ENCODE results near the gene NMT2.

DNA sequence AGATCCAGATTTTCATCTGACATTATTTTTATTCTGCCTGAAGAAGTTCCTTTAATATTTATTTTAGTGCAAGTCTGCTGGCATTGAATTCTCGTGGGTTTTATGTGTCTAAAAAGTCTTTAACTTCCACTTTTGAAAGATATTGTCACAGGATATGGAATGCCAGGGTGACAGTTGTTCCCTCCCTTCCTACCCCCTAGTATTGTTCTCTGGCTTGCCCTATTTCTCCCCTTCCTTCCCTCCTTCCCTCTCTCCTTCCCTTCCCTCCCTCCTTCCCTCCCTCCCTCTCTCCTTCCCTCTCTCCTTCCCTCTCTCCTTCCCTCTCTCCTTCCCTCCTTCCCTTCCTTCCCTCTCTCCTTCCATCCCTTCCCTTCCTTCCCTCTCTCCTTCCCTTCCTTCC lies 109.8 kb downstream of the NMT2 start:
- TF ChIP-seq, protein P1, sequence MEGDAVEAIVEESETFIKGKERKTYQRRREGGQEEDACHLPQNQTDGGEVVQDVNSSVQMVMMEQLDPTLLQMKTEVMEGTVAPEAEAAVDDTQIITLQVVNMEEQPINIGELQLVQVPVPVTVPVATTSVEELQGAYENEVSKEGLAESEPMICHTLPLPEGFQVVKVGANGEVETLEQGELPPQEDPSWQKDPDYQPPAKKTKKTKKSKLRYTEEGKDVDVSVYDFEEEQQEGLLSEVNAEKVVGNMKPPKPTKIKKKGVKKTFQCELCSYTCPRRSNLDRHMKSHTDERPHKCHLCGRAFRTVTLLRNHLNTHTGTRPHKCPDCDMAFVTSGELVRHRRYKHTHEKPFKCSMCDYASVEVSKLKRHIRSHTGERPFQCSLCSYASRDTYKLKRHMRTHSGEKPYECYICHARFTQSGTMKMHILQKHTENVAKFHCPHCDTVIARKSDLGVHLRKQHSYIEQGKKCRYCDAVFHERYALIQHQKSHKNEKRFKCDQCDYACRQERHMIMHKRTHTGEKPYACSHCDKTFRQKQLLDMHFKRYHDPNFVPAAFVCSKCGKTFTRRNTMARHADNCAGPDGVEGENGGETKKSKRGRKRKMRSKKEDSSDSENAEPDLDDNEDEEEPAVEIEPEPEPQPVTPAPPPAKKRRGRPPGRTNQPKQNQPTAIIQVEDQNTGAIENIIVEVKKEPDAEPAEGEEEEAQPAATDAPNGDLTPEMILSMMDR (conservative IDR thresholded peaks at IDR 0.05; ENCODE audit: low read length): no peak
- TF ChIP-seq EZH2phosphoT487 (IDR thresholded peaks at IDR 0.05; ENCODE audit: borderline replicate concordance, low read depth, low read length): no peak
